ENCODE data around the gene SDK2. TPM values are rescaled to one million over a fixed set of nuclear protein-coding genes. Genes with fewer than 3 reads are reported as not detected.

Gene SDK2
- total and polyA plus RNA-seq, 2 experiments from 2014 or later, result 0.74 to 5.1 TPM

DNA sequence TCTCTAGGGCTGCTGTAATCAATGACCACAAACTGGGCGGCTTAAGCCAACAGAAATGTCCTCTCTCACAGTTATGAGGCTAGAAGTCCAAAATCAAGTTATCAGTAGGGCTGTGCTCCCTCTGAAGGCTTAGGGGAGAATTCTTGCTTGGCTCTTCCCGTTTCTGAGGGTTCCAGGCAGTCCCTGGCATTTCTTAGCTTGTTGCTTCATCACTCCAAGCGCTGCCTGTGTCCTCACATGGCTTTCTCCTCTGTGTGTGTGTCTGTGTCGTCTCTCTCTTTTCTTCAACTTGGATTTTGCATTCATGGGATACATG is 318.8 kb downstream of the SDK2 start (continued):
- TF ChIP-seq, protein P1, sequence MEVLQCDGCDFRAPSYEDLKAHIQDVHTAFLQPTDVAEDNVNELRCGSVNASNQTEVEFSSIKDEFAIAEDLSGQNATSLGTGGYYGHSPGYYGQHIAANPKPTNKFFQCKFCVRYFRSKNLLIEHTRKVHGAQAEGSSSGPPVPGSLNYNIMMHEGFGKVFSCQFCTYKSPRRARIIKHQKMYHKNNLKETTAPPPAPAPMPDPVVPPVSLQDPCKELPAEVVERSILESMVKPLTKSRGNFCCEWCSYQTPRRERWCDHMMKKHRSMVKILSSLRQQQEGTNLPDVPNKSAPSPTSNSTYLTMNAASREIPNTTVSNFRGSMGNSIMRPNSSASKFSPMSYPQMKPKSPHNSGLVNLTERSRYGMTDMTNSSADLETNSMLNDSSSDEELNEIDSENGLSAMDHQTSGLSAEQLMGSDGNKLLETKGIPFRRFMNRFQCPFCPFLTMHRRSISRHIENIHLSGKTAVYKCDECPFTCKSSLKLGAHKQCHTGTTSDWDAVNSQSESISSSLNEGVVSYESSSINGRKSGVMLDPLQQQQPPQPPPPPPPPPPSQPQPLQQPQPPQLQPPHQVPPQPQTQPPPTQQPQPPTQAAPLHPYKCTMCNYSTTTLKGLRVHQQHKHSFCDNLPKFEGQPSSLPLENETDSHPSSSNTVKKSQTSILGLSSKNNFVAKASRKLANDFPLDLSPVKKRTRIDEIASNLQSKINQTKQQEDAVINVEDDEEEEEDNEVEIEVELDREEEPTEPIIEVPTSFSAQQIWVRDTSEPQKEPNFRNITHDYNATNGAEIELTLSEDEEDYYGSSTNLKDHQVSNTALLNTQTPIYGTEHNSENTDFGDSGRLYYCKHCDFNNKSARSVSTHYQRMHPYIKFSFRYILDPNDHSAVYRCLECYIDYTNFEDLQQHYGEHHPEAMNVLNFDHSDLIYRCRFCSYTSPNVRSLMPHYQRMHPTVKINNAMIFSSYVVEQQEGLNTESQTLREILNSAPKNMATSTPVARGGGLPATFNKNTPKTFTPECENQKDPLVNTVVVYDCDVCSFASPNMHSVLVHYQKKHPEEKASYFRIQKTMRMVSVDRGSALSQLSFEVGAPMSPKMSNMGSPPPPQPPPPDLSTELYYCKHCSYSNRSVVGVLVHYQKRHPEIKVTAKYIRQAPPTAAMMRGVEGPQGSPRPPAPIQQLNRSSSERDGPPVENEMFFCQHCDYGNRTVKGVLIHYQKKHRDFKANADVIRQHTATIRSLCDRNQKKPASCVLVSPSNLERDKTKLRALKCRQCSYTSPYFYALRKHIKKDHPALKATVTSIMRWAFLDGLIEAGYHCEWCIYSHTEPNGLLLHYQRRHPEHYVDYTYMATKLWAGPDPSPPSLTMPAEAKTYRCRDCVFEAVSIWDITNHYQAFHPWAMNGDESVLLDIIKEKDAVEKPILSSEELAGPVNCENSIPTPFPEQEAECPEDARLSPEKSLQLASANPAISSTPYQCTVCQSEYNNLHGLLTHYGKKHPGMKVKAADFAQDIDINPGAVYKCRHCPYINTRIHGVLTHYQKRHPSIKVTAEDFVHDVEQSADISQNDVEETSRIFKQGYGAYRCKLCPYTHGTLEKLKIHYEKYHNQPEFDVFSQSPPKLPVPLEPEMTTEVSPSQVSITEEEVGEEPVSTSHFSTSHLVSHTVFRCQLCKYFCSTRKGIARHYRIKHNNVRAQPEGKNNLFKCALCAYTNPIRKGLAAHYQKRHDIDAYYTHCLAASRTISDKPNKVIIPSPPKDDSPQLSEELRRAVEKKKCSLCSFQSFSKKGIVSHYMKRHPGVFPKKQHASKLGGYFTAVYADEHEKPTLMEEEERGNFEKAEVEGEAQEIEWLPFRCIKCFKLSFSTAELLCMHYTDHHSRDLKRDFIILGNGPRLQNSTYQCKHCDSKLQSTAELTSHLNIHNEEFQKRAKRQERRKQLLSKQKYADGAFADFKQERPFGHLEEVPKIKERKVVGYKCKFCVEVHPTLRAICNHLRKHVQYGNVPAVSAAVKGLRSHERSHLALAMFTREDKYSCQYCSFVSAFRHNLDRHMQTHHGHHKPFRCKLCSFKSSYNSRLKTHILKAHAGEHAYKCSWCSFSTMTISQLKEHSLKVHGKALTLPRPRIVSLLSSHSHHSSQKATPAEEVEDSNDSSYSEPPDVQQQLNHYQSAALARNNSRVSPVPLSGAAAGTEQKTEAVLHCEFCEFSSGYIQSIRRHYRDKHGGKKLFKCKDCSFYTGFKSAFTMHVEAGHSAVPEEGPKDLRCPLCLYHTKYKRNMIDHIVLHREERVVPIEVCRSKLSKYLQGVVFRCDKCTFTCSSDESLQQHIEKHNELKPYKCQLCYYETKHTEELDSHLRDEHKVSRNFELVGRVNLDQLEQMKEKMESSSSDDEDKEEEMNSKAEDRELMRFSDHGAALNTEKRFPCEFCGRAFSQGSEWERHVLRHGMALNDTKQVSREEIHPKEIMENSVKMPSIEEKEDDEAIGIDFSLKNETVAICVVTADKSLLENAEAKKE (CRISPR knock-in tag; IDR thresholded peaks at IDR 0.05), result no peak
- TF ChIP-seq EZH2 (IDR thresholded peaks at IDR 0.05; ENCODE audit: low read depth, unreplicated experiment) (no peak), POLR2AphosphoS5 (IDR thresholded peaks at IDR 0.05; ENCODE audit: low read depth) (no peak)

DNA sequence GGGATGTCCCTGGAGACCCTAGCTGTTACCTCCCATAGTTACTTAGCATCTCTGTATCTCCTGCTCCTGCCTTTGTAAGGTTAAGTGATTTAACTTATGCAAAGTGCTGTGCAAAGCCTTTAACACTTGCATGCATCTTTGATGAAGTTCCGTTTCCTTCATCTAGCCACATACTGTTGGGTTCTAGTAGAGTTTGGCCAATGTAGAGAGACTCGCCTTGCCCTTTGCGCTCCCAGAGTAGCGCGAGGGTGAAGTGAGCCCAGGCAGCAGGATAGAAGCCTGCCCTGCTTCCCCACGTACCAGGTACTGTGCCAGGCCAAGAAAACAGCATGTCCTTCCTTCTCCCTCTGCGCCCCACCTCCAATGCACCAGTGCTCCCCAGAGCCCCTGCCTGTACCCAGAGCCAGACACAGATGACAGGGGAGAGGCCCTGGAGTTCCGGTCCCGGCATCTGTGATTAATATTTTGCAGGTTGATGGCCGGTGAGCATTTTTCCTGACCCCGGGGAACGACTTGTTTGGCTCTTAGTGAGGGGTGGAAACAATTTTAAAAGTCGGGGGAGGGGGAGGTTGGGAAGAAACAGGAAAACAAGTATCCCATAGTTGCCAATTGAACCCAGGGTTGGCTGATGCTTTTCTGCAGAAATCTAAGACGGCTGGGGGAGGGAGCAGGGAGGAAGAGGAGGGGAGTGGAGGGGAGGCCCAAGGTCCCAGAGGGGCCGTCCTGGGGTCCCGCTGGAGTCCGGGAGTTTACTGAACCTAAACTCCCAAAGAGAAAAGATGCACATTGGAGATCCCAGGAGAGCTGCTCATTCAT is 319.3 kb downstream of the SDK2 start:
- H3K27me3 ChIP-seq (ENCODE audit: insufficient read depth), result no peaks in the 10 kb centered on the region
- Mint-ChIP-seq H3K27ac (peak overlapping the region; percentile 28), H3K27me3 (ENCODE audit: insufficient read depth, low read depth, poor library complexity) (peaks cover 19% of the 10 kb centered on the region), H3K36me3 (ENCODE audit: low read depth) (no peaks in the 10 kb centered on the region), H3K9me3 (no peaks in the 10 kb centered on the region; the same call in 2 of the 3 replicates), H3K4me3 (no peak overlapping the region), H3K4me1 (peaks cover 25% of the 10 kb centered on the region)
- H3F3A ChIP-seq (replicated peaks; ENCODE audit: low read depth), result no peaks in the 10 kb centered on the region; the same call in 1 of the 2 replicates
- no peaks in the 10 kb centered on the region for H3K79me2 ChIP-seq (replicated peaks; ENCODE audit: insufficient read depth)
- peaks cover 24% of the 10 kb centered on the region for H3K4me1 ChIP-seq (ENCODE audit: insufficient read depth)
- H3K4me2 ChIP-seq, result peak overlapping the region; percentile 69
- no peak overlapping the region; the same call in 1 of the 2 replicates for H3K27ac ChIP-seq (ENCODE audit: low read depth)
- DNase-seq (ENCODE audit: low spot score) (peak; percentile 49), ATAC-seq (peak; percentile 44)
- no peaks in the 10 kb centered on the region for H3K9me2 ChIP-seq (ENCODE audit: insufficient read depth)
- H4K20me1 ChIP-seq (replicated peaks; ENCODE audit: insufficient read depth), result no peaks in the 10 kb centered on the region
- peak overlapping the region; percentile 78; the same call in 1 of the 2 replicates for H2AFZ ChIP-seq
- H3K36me3 ChIP-seq (ENCODE audit: insufficient read depth), result no peaks in the 10 kb centered on the region
- peak overlapping the region; percentile 35; the same call in 1 of the 2 replicates for H3K4me3 ChIP-seq
- TF ChIP-seq, protein P2, sequence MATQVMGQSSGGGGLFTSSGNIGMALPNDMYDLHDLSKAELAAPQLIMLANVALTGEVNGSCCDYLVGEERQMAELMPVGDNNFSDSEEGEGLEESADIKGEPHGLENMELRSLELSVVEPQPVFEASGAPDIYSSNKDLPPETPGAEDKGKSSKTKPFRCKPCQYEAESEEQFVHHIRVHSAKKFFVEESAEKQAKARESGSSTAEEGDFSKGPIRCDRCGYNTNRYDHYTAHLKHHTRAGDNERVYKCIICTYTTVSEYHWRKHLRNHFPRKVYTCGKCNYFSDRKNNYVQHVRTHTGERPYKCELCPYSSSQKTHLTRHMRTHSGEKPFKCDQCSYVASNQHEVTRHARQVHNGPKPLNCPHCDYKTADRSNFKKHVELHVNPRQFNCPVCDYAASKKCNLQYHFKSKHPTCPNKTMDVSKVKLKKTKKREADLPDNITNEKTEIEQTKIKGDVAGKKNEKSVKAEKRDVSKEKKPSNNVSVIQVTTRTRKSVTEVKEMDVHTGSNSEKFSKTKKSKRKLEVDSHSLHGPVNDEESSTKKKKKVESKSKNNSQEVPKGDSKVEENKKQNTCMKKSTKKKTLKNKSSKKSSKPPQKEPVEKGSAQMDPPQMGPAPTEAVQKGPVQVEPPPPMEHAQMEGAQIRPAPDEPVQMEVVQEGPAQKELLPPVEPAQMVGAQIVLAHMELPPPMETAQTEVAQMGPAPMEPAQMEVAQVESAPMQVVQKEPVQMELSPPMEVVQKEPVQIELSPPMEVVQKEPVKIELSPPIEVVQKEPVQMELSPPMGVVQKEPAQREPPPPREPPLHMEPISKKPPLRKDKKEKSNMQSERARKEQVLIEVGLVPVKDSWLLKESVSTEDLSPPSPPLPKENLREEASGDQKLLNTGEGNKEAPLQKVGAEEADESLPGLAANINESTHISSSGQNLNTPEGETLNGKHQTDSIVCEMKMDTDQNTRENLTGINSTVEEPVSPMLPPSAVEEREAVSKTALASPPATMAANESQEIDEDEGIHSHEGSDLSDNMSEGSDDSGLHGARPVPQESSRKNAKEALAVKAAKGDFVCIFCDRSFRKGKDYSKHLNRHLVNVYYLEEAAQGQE (IDR thresholded peaks at IDR 0.05; ENCODE audit: unreplicated experiment), result no peak
- TF ChIP-seq STAT1 (IDR thresholded peaks at IDR 0.05; ENCODE audit: unreplicated experiment) (no peak), EZH2 (IDR thresholded peaks at IDR 0.05; ENCODE audit: low read depth, unreplicated experiment) (no peak)
